GM18508 (cell line): ENCODE measurements around the gene BCAS3.

Source experiments
- ATAC-seq: cut with Tn5 transposase; IDR thresholded peaks from one replicate; pipeline ENCODE4 v1.9.1; 2021; ENCODE audit warnings: moderate number of reproducible peaks; ENCODE audit not compliant: insufficient read depth, unreplicated experiment

Gene BCAS3

DNA sequence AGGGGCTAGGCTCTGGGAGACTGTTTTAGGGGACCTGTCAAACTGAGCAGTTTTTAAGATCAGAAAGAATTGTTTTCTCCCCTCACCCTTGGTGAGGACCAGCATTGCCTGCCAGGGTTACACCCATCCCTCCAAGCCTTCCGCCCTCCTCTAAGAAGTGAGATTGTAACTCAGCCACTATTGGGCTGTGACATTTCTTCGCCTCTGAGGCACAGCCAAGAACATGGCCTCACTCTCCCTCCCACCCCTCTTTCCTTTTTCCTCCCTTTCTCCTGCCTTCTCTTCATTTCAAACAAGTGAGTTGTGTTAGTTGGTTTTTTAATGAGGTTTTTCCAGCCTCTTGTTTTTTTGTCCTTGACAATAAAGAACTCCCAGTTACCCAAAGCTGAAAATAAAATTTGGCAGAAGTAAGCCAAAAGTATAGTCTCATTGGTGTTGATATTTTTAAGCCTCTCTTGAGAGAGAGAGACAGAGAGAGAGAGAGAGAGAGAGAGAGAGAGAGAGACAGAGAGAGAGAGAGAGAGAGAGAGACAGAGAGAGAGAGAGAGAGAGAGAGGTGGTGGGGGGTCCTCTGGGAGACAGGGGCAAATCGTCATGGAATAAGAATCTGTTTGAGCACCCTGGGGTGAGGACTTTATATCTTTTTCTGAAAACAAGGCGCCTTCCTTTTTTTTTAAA is 644.8 kb downstream of the BCAS3 start:
- no peak for ATAC-seq

DNA sequence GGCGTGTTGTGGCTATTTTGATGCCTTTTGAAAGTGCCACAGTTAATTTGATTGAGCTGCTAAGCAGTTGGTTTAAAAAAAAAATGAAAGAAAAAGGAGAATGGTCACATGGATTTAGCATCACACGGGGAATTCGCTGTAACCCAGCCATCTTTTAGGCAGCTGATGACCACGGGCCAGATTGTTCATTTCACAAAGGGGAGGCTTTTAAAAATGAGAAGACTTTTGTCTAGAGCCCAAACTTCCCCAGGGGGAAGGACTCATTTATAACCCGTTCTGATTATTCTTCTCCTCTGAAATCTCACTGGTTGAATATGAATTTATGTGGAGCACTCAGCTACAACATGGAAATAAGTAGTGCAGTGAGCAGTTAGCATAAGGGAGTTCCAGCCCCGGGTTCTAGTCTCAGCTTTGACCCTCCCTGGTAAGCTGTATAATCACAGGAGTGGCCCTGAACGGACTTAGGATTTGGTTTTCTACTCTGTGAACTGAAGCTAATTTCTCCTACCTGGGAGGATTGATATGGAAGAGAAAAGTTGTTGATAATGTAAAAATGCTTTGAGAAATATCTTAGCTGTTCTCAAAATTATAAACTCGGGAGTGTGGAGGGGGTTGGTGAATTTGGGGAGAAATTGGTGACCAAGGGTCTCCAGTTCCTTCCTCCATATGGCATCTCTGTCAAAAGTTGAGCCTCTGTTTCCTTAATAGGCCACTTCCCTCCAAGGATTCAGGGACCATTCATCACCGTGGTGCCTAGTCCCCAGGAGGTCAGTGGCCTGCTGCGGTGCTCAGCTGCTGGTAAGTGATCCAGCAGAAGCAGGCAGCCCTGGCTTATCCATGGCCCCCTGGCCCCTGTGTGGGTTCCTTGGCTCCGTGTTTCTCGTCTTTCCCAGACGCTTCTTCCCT is 645.6 kb downstream of the BCAS3 start:
- no peak for ATAC-seq

DNA sequence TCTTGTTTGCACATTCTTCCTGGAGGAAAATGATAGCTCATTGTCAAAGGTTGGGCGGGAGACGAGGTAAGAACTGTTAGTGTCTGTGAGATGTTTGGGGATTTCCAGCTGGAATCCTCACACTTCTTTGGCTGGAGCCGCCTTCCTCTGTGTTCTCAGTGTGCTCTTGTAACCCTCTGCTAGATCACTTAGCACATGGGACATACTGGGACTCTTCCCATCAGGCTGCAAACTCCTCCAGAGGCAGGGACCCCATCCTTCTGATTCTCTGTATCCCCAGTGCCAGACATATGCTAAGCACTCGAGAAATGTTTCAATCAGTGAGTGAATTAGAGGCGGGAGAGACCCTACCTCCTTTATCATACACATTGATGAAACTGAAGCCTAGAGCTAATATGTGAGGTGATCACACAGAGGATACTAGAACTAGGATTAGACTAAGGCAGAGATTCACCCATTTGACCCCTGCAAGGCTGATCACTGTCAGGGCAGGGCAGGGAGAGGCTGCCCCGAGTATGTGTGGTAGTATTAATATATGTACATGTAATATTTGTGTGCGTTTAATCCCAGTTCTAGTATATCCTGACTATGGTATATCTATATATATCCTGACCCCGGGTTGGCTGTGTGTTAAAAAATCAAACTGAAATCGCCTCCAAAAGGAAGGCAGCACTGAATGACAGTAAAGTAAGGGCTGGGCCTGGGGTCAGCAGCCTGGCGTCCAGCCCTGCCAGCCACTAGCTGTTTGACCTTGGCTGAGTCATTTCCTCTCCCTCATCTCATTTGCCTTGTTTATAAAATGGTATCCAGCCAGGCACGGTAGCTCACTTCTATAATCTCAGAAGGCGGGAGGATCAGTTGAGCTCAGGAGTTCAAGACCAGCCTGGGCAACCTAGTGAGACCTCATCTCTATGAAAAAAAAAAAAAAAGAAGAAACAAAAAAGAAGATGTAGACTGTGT is 646.5 kb downstream of the BCAS3 start:
- no peak for ATAC-seq

DNA sequence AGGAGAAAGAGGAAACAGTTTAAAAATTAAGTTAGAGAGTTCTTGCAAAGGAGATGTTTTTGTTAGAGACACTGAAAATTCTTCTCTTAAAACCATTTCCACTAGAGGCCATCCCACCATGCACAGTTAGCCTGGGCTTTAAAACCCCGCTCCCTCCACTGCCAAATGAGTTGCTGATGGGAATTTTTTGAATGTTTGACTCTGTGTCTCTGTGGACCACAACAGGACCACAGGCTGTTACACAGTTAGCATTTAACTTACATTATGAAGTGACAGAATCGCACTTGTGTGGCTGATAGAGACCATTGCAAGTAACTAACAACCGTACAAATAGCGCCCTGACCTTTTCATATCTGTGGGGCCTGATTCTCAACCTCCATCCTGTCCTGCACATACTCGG is 647.3 kb downstream of the BCAS3 start:
- ATAC-seq = no peak

DNA sequence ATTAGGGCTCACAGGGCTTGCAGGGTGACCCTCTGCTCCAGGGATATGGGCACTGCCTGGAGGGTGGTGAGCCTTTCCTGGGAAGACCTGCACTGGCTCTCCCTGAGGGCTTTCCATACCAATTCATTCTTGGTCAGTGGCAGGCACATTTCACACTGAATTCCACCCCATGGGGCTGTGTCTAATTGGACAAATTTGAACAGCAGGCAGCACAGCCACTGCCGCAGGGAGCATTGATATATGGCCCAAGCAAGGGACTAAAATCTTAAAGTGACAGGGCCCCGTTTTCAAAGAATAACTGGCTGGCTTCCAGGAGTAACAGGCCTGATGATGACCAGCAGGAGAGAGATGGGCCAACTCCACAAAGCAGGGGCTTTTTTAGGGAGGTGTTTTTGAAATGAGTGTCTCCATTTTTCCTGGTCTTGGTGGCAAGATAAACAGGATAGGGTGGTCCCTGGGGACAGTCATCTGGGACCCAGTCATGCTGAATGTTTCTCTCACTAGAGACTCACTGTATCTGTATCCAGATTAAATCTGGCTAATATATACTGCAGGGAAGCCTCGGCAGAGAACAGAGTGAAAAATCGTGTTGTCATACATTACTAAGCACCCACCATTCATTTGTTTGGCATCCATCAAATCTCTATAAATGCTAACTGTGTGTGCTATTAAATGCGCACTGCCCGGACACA is 647.9 kb downstream of the BCAS3 start:
- no peak for ATAC-seq

DNA sequence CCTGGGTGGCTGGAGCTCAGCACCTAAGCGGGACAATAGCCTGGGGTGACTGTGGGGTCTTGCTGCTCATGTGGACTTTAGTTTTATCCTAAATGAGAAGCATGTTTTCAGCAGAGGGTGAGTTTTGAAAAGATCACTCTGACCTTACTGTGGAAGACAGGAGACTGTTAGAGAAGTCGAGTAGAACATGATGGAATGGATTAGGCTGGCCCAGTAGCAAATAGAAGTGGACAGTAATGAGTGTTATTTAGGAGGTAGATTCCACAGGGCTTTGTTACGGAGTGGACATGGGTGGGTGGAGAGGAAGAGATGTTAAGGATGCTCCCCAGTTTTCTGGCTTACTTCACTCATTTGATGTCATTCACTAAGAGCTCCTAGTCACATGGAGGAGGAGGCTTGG is 648.7 kb downstream of the BCAS3 start:
- ATAC-seq = no peak

DNA sequence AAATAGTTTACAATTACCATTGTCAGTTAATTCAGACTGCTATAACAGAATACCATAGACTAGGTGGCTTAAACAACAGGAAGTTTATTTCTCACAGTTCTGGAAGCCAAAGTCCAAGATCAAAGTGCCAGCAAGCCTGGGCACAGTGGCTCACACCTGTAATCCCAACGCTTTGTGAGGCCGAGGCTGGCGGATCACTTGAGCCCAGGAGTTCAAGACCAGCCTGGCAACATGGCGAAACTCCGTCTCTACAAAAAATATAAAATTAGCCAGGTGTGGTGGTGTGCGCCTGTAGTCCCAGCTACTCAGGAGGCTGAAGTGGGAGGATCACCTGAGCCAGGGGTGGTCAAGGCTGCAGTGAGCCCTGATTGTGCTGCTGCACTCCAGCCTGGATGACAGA is 650.7 kb downstream of the BCAS3 start:
- ATAC-seq = no peak

DNA sequence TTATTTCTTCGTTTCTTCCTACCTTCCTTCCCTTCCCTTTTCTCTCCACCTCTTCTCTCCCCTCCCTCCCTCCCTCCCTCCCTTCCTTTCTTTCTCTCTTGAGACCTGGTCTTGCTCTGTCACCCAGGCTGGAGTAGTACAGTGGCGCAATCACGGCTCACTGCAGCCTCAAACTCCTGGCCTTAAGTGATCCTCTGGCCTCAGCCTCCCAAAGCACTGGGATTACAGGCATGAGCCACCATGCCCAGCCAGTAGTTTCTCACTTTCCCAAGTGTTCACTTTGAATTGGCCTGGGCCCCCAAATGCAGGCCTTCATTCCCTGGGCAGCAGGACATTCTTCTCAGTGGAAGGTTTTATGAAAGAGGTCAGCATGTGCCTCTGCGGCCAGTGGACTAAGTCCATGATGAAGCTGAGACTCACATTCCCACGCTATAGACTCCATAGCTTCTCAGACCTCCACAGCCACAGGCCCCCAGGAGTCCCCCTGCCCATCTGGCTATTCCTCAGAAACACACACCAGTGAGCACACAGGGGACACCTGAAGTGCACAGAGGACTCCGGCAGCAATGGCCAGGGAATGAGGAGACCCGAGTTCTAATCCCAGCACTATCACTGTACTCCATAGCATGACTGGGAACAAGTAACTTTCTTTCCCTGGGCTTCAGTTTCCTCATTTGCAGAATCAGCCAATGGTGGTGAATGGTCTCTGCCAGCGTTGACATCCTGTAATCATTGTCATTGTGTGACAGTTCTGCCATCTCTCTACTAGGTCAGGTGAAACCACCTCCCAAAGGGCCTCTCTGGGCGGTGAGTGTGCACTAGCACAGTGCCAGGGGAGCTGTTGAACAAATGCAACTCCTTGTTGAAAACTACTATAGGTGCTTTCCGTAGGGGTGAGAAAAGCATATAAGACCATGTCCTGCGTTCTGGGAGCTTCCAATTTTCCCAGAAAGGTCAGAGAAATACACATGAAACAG is 652.8 kb downstream of the BCAS3 start:
- ATAC-seq = no peak

DNA sequence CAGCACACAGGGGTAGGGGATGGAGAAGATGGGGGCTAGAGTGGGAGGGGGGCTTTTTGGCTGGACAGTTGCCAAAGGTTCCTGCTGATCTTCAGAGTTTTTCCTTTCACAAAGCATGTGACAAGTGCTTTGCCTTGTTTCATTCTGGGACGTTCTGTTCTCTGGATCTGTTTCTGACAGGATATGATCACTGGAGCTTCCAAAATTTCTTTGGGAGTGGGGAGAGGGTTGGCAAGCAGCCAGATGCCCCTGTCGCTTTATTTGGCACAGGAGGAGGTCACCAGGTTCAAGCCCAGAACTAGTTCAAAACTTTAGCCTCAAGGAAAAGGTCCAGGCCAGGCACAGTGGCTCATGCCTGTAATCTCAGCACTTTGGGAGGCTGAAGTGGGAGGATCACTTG is 653.5 kb downstream of the BCAS3 start:
- no peak for ATAC-seq

DNA sequence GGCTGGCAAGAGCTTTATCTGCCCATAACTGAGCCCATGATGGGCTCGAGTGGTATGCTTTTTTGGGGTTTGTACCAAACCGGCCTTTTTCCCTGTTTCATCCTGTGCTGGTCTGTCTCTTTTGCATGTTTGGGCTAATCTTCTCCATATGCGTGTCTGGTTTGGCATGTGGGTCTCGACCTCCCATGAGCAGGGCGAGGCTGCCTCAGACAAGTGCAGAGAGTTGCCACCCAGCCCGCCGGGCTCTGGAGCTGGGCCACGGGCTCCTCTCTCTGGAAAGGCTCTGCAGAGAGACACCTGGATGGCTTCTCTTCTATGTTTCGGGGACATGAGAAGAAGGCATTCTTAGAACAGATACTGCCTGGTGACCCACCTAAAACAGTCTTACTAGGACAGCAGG is 654.2 kb downstream of the BCAS3 start:
- ATAC-seq = no peak

DNA sequence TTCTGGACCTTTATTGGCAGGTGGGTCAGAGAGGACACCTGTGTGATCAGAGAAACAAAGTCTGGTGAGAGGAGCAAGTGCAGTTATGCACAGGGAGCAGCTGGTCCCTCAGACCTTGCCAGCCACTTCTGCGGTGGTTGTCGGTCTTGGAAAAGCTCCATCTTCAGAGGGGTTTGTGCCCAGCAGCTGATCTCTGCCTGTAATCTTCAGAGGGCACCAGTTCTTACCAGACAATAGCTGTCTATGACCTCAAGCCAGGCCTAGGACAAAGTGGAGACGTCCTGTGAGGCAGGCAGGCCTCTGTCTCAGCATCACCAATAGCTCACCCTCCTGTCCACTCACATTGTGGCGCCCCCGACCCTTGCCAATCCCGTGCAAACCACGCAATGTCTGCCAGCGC is 655.5 kb downstream of the BCAS3 start:
- ATAC-seq = no peak

DNA sequence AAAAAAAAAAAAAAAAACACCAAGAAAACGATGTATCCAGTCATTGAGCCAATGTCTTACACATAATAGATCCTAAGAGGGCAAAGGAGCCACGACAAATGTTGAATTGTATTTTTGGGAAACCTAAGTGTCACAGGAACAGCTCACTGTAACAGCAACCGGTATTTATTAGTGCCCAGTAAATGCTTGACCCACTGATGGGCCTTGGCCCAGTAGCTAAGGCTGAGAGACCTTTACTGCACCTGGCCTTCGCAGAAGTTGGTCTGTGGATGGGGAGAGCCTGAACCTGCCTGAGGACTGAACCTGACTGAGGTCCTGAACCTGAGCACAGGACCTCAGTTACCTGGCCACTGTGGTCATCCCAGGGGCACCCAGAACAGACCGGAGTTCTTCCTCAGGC is 657.0 kb downstream of the BCAS3 start:
- no peak for ATAC-seq

DNA sequence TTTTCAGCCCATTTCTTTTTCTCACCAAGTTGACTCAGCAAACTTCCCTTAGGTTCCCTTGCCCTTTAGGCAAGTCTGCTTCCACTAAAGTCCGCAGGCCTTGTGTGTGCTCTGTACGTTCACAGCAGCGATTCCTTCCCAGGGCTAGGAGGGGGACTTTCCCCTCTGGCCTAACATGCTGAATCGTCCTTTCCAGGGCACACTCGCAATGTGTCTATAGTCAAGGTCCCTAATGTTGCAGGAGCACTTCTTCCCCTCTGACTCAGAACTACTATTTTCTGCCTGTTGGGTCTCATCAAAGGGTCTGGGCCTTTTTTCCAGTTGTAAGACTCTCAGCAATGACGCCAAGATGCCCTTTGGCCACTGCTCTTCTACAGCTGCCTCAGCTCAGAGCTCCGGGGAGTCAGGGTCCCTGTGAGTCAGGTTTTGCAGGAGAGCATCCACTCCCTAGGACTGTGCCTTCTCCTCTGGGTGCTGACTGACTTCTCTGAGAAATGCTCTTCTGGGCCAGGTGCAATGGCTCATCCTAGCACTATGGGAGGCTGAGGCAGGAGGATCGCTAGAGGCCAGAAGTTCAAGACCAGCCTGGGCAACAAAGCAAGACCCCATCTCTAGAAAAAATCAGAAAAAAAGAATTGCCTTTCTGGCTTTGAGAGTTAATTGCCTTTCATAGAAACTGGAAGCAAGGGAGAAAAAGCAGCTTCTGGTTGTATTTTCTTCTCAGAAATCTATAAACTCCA is 657.6 kb downstream of the BCAS3 start:
- no peak for ATAC-seq

DNA sequence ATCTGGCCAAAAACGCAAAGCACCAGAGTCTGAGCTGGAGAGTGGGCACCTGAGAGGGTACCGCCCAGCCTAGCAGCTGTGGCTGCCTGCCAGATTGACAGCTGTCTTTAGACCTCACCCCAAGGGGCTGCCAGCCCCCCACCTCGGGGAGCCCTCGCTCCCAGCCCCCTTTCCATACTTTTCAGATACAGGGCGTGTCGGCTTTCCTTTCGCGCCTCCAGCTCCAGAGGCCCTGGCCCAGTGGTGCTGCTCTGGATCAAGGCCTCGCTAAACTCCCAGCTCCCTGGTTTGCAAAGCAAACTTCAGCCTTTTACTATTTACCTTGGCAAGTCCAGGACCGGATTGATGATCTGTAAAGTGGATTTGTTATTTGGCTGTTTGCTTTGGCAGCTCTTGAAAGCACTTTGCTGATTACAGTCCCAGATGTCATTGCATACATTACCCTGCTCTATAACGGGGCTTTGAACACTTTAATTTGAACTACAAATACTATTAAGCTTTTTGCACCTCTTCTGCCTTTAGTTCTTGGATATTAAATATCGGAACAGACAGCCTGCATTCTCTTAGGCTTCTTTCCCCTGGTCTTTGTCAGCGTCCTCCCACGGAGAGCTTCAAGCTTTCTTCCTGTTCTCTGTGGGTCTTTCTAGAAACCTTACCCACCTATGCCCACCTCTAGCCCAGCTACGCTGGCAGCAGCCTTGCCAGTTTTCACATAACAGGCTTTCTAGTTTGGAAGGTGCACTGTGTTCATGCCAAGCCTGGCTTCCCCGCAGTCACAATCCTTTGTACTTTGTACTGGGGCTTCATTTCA is 658.4 kb downstream of the BCAS3 start:
- ATAC-seq = no peak

DNA sequence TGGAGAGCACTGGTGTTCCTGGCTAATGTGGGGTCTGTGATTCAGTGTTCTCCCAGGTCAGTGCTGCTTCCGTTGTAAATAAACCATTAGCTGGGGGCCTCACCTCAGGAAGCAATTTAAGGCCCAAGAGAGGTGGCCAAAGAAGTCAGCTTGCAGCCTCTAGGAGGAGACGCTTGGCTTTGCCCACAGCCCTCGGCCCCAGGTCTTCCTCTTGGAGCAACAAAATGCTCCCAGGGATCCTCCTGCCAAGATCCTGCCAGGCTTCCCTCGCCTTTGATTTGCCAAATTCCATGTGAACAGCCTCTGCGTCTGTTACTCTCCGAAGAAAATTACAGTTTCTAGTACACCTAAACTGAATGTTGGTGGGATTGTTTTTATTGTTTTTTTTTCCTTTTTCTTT is 659.6 kb downstream of the BCAS3 start:
- ATAC-seq = no peak

DNA sequence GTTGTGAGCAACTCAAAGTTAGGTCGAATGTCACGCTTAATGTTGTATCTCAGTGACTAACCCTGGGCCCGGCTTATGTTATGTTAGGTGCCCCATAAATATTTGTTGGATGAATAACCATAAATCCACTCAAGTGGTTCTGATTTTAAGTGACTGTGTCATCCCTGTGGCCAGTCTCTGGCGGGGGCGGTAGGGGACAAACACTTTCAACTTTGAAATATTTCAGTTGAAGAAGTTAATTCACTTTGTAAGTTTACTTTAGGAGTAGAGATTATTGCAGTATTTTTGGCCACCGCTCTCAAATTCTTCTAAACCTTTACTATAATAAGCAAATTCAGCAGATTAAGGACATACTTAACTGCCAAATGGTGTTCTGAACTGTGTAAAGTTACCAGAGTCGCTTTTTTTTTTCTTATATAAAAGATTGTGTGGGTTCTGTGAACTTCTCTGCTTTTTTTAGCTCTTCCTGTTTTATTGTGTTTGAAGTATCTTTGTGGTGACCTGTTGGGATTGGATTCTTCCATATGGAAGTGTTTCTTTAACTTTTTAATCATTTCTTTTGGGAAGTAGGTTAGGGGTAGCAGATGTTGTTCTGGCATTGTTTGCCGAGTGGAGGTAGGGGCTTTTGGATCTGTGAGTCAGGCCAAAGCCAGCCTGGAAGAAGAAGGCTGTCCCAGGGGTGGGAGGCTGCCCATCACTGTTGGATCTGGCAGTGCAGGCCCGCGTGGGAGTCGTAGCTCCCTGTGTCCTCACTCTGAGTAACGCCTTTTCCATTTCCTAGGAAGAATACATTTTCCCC is 660.5 kb downstream of the BCAS3 start:
- ATAC-seq = no peak
